Stromal cell of bone marrow (primary cell): ENCODE results near the gene TADA2A.

Experiments
- DNase-seq: peaks from one replicate; pipeline ENCODE4 v3.0.0-alpha.2; 2012; ENCODE audit warnings: low read depth

Gene TADA2A, protein sequence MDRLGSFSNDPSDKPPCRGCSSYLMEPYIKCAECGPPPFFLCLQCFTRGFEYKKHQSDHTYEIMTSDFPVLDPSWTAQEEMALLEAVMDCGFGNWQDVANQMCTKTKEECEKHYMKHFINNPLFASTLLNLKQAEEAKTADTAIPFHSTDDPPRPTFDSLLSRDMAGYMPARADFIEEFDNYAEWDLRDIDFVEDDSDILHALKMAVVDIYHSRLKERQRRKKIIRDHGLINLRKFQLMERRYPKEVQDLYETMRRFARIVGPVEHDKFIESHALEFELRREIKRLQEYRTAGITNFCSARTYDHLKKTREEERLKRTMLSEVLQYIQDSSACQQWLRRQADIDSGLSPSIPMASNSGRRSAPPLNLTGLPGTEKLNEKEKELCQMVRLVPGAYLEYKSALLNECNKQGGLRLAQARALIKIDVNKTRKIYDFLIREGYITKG

DNA sequence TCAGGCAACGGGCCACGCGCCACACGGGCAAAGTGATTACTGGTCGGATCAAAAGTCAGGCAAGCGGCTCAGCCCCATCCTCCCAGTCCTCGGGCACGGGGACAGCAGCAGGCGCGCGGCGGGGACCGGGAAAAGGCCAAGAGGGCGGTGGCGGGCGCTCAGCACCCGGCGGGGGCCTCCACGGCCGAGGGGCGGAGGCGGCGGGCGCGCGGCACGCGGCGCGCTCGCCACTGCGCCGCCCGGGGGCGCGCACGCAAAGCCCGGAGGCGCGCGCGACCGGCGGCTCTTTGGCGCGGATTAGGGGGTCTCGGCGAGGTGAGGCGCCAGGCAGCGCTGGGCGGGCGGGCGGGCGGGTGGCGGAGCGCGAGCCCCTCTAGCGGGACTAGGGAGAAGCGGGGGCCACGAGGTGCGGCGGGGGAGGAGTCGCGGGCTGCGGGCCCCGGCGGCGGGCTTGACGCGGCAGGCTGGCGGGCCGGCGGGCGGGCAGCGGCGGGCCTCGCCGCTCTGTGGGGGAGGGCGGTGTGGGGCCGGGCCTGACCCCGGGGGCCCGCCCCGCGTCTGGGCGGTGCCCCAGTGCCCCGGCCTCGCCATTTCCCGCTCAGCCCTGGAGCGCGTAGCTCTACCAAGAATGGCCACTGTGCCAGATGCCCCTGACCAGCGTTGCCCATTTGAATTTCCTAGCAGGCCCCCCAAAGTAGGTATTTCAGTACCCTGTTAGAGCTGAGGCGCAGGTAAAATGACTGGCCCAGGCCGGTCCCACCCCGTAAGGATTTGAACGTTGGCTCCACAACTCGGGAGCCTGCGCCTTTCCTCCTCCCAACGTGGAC lies at the start of gene TADA2A, which contains the start of gene ACACA:
Gene TADA2A (plus strand): TSS at position 252 of the 827 bp plus-strand sequence. CDS start 4,480 bp downstream, outside the sequence.
Gene ACACA (minus strand): TSS at position 202 of the 827 bp plus-strand sequence. CDS start 537 bp downstream, outside the sequence.
- peak; percentile 66 for DNase-seq

DNA sequence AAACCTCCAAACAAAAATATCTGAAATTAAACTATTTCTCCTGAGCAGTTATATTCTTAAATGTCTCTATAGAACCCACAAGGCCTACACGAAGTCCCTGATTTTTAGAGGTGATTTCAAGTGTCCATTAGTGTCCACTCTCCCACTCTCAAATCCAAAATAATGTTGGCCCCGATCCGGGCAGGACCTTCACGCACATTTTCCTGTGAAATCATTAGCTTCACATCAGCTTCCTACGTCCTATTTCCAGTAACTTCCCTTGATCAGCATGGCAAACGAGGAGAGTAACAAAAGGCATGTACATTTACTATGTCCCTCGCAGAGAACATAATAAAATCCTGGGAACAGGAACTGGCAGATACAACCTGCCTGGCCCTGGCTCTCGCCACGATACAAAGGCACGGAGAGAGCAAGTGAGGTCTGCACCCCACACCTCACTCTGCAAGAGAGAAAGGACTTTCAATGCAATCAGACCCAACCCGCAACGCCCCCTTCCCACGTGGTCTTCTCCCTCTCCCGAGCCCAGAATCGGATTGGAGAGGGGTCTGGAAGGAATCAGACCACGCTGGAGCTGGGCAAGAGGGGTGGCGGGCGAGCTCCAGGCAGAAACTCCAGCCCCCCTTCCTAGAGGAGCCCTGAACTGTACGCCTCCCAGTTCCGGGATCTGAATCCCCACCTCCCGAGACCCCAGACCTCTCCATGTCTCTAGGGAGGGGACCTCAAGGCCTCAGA lies 48.4 kb upstream of the TADA2A start:
- peak; percentile 10 for DNase-seq

GRCh38 chr17:37358830-37359681 lies 47.6 kb upstream of the TADA2A start:
- DNase-seq: peak; percentile 87

GRCh38 chr17:37359682-37360188 lies 47.0 kb upstream of the TADA2A start:
- peak; percentile 3 for DNase-seq

DNA sequence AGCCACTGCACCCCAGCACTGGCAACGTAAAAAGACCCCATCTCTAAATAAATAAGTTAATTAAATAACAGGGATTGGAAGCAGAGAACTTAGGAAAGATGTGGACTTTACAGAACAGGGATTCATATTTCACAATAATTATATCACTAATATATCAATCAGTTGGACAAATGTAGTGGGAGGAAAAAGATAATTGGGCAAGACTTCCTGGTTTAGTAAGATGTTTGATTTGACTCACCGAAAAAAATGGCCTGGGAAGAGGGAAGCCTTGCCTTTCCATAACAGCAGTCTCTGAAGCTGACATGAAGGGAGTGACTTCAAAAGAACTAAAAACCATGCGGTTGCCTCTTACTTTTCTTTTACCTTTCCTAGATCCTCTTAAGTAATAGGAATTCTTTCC lies 46.1 kb upstream of the TADA2A start:
- peak; percentile 4 for DNase-seq

GRCh38 chr17:37361543-37361942 lies 45.1 kb upstream of the TADA2A start:
- DNase-seq: no peak

DNA sequence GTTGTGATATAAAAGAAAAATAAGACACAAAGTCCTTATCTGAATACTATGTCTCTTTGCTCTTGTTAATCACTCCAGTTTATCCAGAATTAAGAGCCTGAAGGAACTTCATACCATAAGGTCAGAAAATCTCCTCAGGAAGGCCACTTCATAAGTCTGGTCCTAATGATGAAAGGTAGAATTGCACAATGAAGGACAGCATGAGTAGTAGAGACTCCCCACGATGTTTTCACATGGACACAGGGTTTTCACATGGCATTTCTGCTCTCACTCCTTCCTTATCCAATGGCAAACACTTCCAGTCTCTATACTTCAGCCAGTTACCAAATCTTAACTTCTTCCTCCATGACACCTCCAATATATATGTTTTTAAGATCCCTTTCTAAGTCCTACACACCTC lies 41.1 kb upstream of the TADA2A start:
- DNase-seq: no peak

DNA sequence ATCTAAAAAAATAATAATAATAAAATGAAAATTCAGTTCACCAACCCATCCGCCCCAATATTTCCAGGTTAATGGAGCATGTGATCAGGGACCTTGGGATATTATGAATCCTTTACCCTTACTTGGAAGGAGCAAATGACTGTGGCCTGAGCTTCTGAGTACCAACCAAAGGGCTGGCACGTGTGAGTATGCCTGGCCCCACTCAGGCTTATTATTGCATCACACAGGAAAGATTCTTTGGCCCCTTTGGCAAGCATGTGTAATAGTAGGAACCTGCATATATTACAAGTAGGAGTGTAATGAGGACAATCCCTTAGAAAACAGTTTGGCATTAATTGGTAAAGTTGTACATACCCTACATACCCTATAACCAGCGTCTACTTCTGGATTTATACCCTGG lies 38.1 kb upstream of the TADA2A start:
- DNase-seq: peak; percentile 6

DNA sequence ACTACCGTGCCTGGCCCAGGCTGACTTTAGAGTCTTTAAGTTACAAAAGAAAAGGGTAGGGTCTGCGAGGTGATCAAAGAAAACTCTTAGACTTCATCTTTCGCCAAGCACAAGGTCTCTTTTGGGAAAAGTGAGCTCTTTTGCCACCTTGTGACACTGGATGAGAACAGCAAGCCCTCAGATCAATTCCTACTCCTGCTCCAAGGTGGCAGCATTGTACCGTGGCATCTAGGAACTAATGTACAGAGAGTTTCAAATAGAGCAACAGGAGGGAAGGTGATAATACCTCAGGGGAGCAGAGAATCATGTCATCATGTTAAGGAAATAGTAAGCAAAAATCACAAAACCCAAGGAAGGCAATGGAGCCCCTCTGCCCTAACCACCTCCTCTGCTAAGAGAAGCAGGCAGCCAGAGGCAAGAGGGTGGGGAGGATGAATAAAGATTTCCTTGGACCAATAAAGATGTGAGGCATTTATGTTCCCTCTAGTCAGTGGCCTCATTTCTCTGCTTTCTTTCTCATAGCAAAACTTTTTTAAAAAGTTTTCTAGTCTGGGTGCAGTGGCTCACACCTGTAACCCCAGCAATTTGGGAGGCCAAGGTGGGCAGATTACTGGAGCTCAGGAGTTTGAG lies 33.0 kb upstream of the TADA2A start:
- peak; percentile 74 for DNase-seq

GRCh38 chr17:37375706-37376105 lies 31.0 kb upstream of the TADA2A start, which contains the start of gene C17orf78:
Gene C17orf78, plus strand, starts transcription at chr17:37375985. Its CDS starts 108 bp downstream, at chr17:37376093.
- DNase-seq: no peak

DNA sequence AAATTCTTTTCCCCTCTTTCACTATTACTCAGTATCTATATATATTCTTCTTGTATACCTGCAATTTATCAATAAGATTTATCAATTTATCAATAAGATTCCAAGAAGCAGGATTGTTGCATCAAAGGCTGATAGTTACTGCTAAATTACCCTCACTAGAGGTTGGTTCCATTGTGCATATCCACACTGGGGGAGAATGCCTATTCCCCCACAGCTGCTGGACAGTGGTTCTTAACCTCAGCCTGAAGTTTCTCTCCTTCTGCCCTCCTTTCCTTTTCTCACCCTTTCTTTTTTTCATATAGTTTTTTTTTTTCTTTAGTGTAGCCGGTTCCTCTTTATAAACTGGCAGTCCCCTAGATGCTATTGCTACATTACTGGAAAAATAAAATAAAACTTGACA lies 24.6 kb upstream of the TADA2A start:
- DNase-seq: no peak

GRCh38 chr17:37384560-37385149 lies 22.0 kb upstream of the TADA2A start:
- no peak for DNase-seq

DNA sequence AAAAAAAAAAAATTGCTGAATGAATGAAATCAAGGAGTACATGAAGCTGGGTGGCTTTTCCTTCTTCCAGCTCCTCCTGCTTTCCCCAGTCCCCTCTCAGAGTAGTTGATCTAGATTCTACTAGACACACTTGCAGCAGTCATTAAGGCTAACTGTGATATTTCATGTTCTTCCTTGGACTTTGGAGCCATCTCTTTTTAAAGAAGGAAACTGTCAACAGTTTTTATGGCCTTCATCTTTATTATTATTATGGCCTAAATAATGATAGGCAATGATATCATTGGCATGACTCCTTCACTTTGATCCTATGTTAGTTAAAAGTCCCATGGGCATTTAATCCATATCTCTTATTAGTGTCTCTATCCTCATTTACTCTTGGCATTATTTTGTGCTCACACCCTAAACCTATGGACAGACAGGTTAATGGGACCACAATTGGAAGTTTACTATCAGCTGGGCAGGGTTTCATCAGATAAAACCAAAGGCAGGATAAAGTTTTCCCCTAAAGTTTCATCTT lies 21.2 kb upstream of the TADA2A start:
- no peak for DNase-seq

DNA sequence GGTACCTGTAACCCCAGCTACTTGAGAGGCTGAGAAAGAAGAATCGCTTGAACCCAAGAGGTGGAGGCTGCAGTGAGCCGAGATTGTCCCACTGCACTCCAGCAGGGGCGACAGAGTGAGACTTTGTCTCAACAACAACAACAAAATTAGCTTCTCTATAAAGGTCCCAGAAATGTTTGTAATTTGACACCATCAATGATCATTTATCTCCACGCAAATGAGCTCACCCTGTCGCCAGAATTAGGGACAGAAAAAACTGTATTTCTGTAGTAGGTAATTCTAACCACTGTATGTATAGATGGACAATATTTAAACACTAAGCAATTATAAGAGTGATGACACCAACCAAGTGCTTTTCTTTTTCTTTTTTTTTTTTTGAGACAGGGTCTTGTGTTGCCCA lies 20.2 kb upstream of the TADA2A start:
- no peak for DNase-seq

- peak; percentile 25 for DNase-seq
These were observed 18.4 kb upstream of the TADA2A start for GRCh38 chr17:37388266-37388665.

DNA sequence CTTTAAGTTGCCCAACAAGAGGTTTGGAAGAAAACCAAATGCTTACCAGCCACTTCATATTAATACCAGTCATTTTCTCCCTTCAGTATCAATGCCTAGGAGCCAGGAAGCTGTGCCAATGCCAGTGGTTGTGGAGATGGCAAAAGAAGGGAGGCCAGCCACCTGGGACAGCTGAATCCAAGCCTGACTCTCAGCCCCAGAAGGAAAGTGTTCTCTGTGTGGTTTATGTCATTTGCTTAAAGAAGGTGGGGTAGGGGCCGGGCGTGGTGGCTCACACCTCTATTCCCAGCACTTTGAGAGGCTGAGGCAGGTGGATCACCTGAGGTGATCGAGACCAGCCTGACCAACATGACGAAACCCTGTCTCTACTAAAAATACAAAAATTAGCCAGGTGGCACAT lies 17.5 kb upstream of the TADA2A start:
- DNase-seq: no peak

- DNase-seq: no peak
These were observed 15.5 kb upstream of the TADA2A start for GRCh38 chr17:37391146-37391545.

GRCh38 chr17:37392024-37392590 lies 14.6 kb upstream of the TADA2A start:
- peak; percentile 31 for DNase-seq

GRCh38 chr17:37393352-37393751 lies 13.3 kb upstream of the TADA2A start:
- DNase-seq: no peak
